Measurements from ENCODE around the gene NELL1.

DNA sequence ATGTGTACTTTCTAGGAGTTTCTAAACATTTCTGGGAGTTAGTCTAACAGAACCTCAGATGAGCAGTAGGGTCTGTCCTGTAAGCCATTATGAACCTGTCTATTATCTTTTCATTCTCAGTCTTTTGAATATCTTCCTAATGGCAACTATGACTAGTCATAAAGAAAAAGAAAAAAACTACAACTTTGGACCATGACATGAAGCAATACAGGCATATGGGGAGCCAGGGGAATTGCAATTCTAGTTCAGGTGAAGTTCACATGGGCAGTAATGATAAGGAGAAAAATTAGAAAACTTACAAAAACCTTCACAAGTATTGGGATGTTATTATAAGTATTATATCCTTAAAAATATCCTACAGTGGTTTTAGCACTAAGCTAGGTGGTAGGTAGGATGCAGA, 874.5 kb downstream of the NELL1 start:
- no peak for TF ChIP-seq EP300 (IDR thresholded peaks at IDR 0.05)
- TF ChIP-seq, protein P1, sequence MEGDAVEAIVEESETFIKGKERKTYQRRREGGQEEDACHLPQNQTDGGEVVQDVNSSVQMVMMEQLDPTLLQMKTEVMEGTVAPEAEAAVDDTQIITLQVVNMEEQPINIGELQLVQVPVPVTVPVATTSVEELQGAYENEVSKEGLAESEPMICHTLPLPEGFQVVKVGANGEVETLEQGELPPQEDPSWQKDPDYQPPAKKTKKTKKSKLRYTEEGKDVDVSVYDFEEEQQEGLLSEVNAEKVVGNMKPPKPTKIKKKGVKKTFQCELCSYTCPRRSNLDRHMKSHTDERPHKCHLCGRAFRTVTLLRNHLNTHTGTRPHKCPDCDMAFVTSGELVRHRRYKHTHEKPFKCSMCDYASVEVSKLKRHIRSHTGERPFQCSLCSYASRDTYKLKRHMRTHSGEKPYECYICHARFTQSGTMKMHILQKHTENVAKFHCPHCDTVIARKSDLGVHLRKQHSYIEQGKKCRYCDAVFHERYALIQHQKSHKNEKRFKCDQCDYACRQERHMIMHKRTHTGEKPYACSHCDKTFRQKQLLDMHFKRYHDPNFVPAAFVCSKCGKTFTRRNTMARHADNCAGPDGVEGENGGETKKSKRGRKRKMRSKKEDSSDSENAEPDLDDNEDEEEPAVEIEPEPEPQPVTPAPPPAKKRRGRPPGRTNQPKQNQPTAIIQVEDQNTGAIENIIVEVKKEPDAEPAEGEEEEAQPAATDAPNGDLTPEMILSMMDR (IDR thresholded peaks at IDR 0.05): no peak

Data from upper lobe of left lung (tissue), 4 donors.